Osteocyte (in vitro differentiated cells): ENCODE results near the gene ZNF554. TPM values are rescaled to one million over a fixed set of nuclear protein-coding genes. Genes with fewer than 3 reads are reported as not detected.
"Not testable (repeated sequence)": the region's sequence is repeated elsewhere in the genome, so short reads cannot be mapped to it uniquely, and the experiment has no call there.

Experiments
- DNase-seq: peaks from one replicate; pipeline ENCODE4 v3.0.0; 2021; ENCODE audit warnings: mixed read lengths; ENCODE audit not compliant: unreplicated experiment; ENCODE audit errors: extremely low spot score
- H3K27ac Mint-ChIP-seq: one replicate; pipeline ENCODE4 v1.8.0; 2021; ENCODE audit warnings: mild to moderate bottlenecking, mixed read lengths; ENCODE audit not compliant: unreplicated experiment
- H3K27me3 Mint-ChIP-seq: one replicate; pipeline ENCODE4 v1.8.0; 2021; ENCODE audit warnings: mixed read lengths; ENCODE audit not compliant: unreplicated experiment
- H3K36me3 Mint-ChIP-seq: one replicate; pipeline ENCODE4 v1.8.0; 2021; ENCODE audit warnings: mixed read lengths; ENCODE audit not compliant: unreplicated experiment
- H3K4me1 Mint-ChIP-seq: one replicate; pipeline ENCODE4 v1.8.0; 2021; ENCODE audit warnings: mixed read lengths; ENCODE audit not compliant: unreplicated experiment
- H3K4me3 Mint-ChIP-seq: one replicate; pipeline ENCODE4 v1.8.0; 2021; ENCODE audit warnings: mild to moderate bottlenecking, moderate library complexity, mixed read lengths; ENCODE audit not compliant: unreplicated experiment
- H3K9me3 Mint-ChIP-seq: one replicate; pipeline ENCODE4 v1.8.0; 2021; ENCODE audit warnings: mixed read lengths; ENCODE audit not compliant: unreplicated experiment
- total RNA-seq: library from RNA; stranded (reverse); gene quantifications from 2 replicates; pipeline ENCODE4 v1.2.1, GENCODE V29; 2021
- TF ChIP-seq, protein P1 (sequence below): fragments of 200-600 bp; sonication (generic); IDR thresholded peaks from 2 replicates; pipeline ENCODE4 v1.5.0; 2021; ENCODE audit warnings: antibody characterized with exemption, mild to moderate bottlenecking, moderate library complexity

Gene ZNF554
- total RNA-seq, 1 donor from 2014 or later, result 7.4 TPM

DNA sequence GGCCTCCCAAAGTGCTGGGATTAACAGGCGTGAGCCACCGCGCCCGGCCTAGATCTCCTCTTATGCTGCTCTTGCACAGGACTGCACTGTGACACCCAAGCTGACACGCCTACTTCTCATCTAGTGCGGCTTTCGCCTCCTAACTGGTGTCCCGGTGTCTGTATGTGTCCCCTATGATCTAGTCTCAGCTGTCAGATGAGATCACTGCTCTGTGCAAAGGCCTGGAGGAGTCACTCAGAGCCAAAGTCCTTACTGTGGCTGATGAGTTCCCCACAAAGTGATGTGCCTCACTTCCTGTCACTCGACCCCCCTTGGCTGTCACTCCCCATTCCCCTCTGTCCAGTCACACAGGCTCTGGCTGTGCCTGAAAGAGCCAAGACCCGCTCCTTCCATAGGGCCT is 50.0 kb downstream of the ZNF554 start:
- TF ChIP-seq, protein P1, sequence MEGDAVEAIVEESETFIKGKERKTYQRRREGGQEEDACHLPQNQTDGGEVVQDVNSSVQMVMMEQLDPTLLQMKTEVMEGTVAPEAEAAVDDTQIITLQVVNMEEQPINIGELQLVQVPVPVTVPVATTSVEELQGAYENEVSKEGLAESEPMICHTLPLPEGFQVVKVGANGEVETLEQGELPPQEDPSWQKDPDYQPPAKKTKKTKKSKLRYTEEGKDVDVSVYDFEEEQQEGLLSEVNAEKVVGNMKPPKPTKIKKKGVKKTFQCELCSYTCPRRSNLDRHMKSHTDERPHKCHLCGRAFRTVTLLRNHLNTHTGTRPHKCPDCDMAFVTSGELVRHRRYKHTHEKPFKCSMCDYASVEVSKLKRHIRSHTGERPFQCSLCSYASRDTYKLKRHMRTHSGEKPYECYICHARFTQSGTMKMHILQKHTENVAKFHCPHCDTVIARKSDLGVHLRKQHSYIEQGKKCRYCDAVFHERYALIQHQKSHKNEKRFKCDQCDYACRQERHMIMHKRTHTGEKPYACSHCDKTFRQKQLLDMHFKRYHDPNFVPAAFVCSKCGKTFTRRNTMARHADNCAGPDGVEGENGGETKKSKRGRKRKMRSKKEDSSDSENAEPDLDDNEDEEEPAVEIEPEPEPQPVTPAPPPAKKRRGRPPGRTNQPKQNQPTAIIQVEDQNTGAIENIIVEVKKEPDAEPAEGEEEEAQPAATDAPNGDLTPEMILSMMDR, result no peak
- DNase-seq, result no peak
- Mint-ChIP-seq H3K27me3 (no peaks in the 10 kb centered on the region), H3K36me3 (no peaks in the 10 kb centered on the region), H3K27ac (no peak overlapping the region), H3K4me1 (no peaks in the 10 kb centered on the region), H3K9me3 (no peaks in the 10 kb centered on the region), H3K4me3 (no peak overlapping the region)

DNA sequence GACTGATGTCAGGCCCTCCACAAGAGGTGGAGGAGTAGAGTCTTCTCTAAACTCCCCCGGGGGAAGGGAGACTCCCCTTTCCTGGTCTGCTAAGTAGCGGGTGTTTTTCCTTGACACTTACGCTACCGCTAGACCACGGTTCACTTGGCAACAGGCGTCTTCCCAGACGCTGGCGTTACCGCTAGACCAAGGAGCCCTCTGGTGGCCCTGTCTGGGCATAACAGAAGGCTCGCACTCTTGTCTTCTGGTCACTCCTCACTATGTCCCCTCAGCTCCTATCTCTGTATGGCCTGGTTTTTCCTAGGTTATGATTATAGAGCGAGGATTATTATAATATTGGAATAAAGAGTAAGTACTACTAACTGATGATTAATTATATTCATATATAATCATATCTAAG is 52.5 kb downstream of the ZNF554 start:
- DNase-seq, H3K27ac Mint-ChIP-seq, H3K4me3 Mint-ChIP-seq, H3K27me3 Mint-ChIP-seq, H3K4me1 Mint-ChIP-seq, H3K36me3 Mint-ChIP-seq, H3K9me3 Mint-ChIP-seq: not testable (repeated sequence)
- TF ChIP-seq, protein P1, result peak; percentile 33

- Mint-ChIP-seq H3K27me3 (no peaks in the 10 kb centered on the region), H3K27ac (no peak overlapping the region), H3K36me3 (no peaks in the 10 kb centered on the region), H3K4me3 (no peak overlapping the region), H3K4me1 (no peaks in the 10 kb centered on the region), H3K9me3 (no peaks in the 10 kb centered on the region)
- no peak for DNase-seq
- TF ChIP-seq, protein P1, result no peak
Observed at GRCh38 chr19:2877398-2878331, 58.0 kb downstream of the ZNF554 start.

- DNase-seq, result no peak
- Mint-ChIP-seq H3K9me3 (no peaks in the 10 kb centered on the region), H3K4me1 (no peaks in the 10 kb centered on the region), H3K36me3 (no peaks in the 10 kb centered on the region), H3K27me3 (no peaks in the 10 kb centered on the region), H3K4me3 (no peak overlapping the region), H3K27ac (no peak overlapping the region)
- TF ChIP-seq, protein P1, result no peak
Observed at GRCh38 chr19:2883686-2884439, 64.2 kb downstream of the ZNF554 start.

DNA sequence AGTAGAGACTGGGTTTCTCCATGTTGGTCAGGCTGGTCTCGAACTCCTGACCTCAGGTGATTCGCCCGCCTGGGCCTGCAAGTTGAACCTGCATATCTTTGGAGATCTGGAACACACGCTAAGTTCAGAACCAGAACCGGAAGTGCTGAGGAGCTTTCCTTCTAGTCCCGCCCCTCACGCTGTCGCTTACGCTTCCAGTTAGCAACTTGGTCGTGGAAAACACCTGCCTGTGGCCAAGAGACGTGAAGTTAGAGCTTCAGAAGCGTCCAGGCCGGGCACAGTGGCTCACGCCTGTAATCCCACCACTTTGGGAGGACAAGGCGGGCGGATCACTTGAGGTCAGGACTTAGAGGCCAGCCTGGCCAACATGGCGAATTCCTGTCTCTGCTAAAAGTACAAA is 66.1 kb downstream of the ZNF554 start:
- no peak overlapping the region for H3K4me3 Mint-ChIP-seq
- no peak for DNase-seq
- H3K36me3 Mint-ChIP-seq, result no peaks in the 10 kb centered on the region
- H3K9me3 Mint-ChIP-seq, result no peaks in the 10 kb centered on the region
- TF ChIP-seq, protein P1, result no peak
- no peak overlapping the region for H3K27ac Mint-ChIP-seq
- no peaks in the 10 kb centered on the region for H3K4me1 Mint-ChIP-seq
- H3K27me3 Mint-ChIP-seq, result no peaks in the 10 kb centered on the region
